Fibroblast of mammary gland (primary cell): ENCODE results near the gene JAG2.

Source experiments
- DNase-seq: peaks from one replicate; pipeline ENCODE4 v3.0.0-alpha.2; 2010; ENCODE audit warnings: low read depth
- H3K4me3 ChIP-seq: 2 replicates; pipeline ENCODE4 v1.5.1; 2011; ENCODE audit warnings: low read depth, mild to moderate bottlenecking, low read length, moderate library complexity; ENCODE audit not compliant: control insufficient read depth
- CTCF ChIP-seq: conservative IDR thresholded peaks from 2 replicates; pipeline ENCODE4 v1.5.1; 2011; ENCODE audit warnings: low read depth, low read length, inconsistent platforms; ENCODE audit not compliant: control insufficient read depth, insufficient read depth

JAG2 gene

GRCh38 chr14:105200074-105200473, 31.5 kb upstream of the JAG2 start:
- H3K4me3 ChIP-seq: no peak overlapping the region
- DNase-seq: no peak
- TF ChIP-seq CTCF: no peak

- no peak overlapping the region for H3K4me3 ChIP-seq
- TF ChIP-seq CTCF: no peak
- DNase-seq: peak; percentile 17
Measured at GRCh38 chr14:105199093-105199492, 30.5 kb upstream of the JAG2 start.

- no peak overlapping the region for H3K4me3 ChIP-seq
- TF ChIP-seq CTCF: no peak
- no peak for DNase-seq
Measured at GRCh38 chr14:105198588-105198987, 30.0 kb upstream of the JAG2 start.

- TF ChIP-seq CTCF: no peak
- peak; percentile 39 for DNase-seq
- H3K4me3 ChIP-seq: no peak overlapping the region
Measured at GRCh38 chr14:105197211-105197641, 28.6 kb upstream of the JAG2 start.

- no peak for DNase-seq
- no peak for TF ChIP-seq CTCF
- H3K4me3 ChIP-seq: no peak overlapping the region
Measured at GRCh38 chr14:105196265-105196960, 27.8 kb upstream of the JAG2 start.

- no peak for TF ChIP-seq CTCF
Measured at GRCh38 chr14:105195522-105196264, 27.1 kb upstream of the JAG2 start.

More at GRCh38 chr14:105195522-105196264, 27.1 kb upstream of the JAG2 start:
- no peak for DNase-seq
- H3K4me3 ChIP-seq: no peak overlapping the region
